ENCODE data around the gene BRPF3. TPM values are rescaled to one million over a fixed set of nuclear protein-coding genes. Genes with fewer than 3 reads are reported as not detected.

The BRPF3 gene
- 43.4 and 45.9 TPM in 2 replicates for total RNA-seq (2021)
- long read RNA-seq, partial matches to known transcripts: 92 of 95 reads
- long read RNA-seq, other reads (novel, unspliced or antisense): 3 of 95 reads

- peak within 1 kb of the TSS; percentile 84 for H3K9ac ChIP-seq (ENCODE audit: extremely low read depth, insufficient read length, low read length)
- H3K14ac ChIP-seq (ENCODE audit: insufficient read depth, low read length): peak within 1 kb of the TSS; percentile 98
- Mint-ChIP-seq H3K9me3 (peaks cover 0 to 2% of the 10 kb centered on the region in 2 experiments; a peak in 1 of 5 replicates), H3K36me3 (ENCODE audit: insufficient read depth in 1 of 3, low read depth in 3 of 3) (peaks cover 13 to 22% (median 21%) of the 10 kb centered on the region in 3 experiments; a peak in 6 of 7 replicates), H3K27me3 (ENCODE audit: low read depth) (peaks cover 1% of the 10 kb centered on the region; the same call in 1 of the 2 replicates), H3K4me1 (peaks cover 22 to 24% of the 10 kb centered on the region in 2 experiments), H3K27ac (peak within 1 kb of the TSS; percentile 78 to 98 (median 95); a peak in 6 of 7 replicates), H3K4me3 (peak within 1 kb of the TSS; percentile 82 to 88)
- H3K27ac ChIP-seq (ENCODE audit: insufficient read length, low read depth, low read length): no peak within 1 kb of the TSS
- no peaks in the 10 kb centered on the region for H4K20me1 ChIP-seq (ENCODE audit: control insufficient read depth, insufficient read depth, insufficient read length)
- H3T11ph ChIP-seq (ENCODE audit: low read length): no peak within 1 kb of the TSS
- peak; percentile 80 for DNase-seq
- no peak within 1 kb of the TSS for H2BK12ac ChIP-seq (ENCODE audit: insufficient read length, low read depth, low read length)
- H3K27me3 ChIP-seq (ENCODE audit: insufficient read depth, low read length): no peaks in the 10 kb centered on the region
- no peak within 1 kb of the TSS for H2BK120ac ChIP-seq (ENCODE audit: low read depth, low read length, poor library complexity, severe bottlenecking)
- H2BK20ac ChIP-seq (ENCODE audit: low read depth, low read length, poor library complexity, severe bottlenecking): no peak within 1 kb of the TSS
- no peaks in the 10 kb centered on the region for H3K9me3 ChIP-seq (ENCODE audit: control insufficient read depth, low read depth, low read length)
- peak; percentile 54; the same call in 2 of the 3 replicates for TF ChIP-seq CTCF (conservative IDR thresholded peaks at IDR 0.05)
- peaks cover 2% of the 10 kb centered on the region; the same call in 1 of the 2 replicates for H3K4me1 ChIP-seq (ENCODE audit: insufficient read depth, low read length)
- H4K5ac ChIP-seq (ENCODE audit: insufficient read length, low read depth, low read length): no peak within 1 kb of the TSS
- no peak within 1 kb of the TSS for H4K8ac ChIP-seq (replicated peaks; ENCODE audit: insufficient read length, low read depth, low read length)
- peak within 1 kb of the TSS; percentile 86 for H3K4me2 ChIP-seq (ENCODE audit: insufficient read depth, insufficient read length, low read length)
- H3K18ac ChIP-seq (ENCODE audit: insufficient read length, low read depth, low read length): peak within 1 kb of the TSS; percentile 97
- H3K23ac ChIP-seq (ENCODE audit: insufficient read length, low read depth, low read length): no peak within 1 kb of the TSS
- H2BK15ac ChIP-seq (ENCODE audit: low read depth, low read length): no peak within 1 kb of the TSS
- H3K79me2 ChIP-seq (ENCODE audit: insufficient read depth, low read length): peaks cover 12% of the 10 kb centered on the region; the same call in 1 of the 2 replicates
- H4K91ac ChIP-seq (ENCODE audit: insufficient read length, low read depth, low read length): no peak within 1 kb of the TSS
- WGBS (ENCODE audit: extremely low coverage, insufficient read length, low lambda C conversion rate): no CpG with 5 or more reads among the region's 79 CpGs
- H3K23me2 ChIP-seq (ENCODE audit: insufficient read length, low read depth, low read length, poor library complexity, severe bottlenecking): peaks cover 10% of the 10 kb centered on the region
- H3K4ac ChIP-seq (ENCODE audit: low read depth, low read length): no peak within 1 kb of the TSS
- peak within 1 kb of the TSS; percentile 15 for H2AFZ ChIP-seq (ENCODE audit: low read length)
- no peak within 1 kb of the TSS for H2BK5ac ChIP-seq (ENCODE audit: insufficient read length, low read length)
- H3K56ac ChIP-seq (ENCODE audit: insufficient read length, low read depth, low read length): no peak within 1 kb of the TSS
- H3K79me1 ChIP-seq (ENCODE audit: insufficient read depth, low read depth, low read length, poor library complexity, severe bottlenecking): peaks cover 6% of the 10 kb centered on the region
- H2AK5ac ChIP-seq (ENCODE audit: insufficient read length, low read length): no peak within 1 kb of the TSS
Observed at GRCh38 chr6:36196113-36196879, at the start of gene BRPF3. BRPF3 (plus strand) TSS chr6:36196744; CDS start chr6:36200323, 3,579 bp downstream.

All from H9 (cell line).